Daoy (cell line): Measurements from ENCODE around the gene FCHSD2. TPM values are rescaled to one million over a fixed set of nuclear protein-coding genes. Genes with fewer than 3 reads are reported as not detected.
"Not testable (repeated sequence)": the region's sequence is repeated elsewhere in the genome, so short reads cannot be mapped to it uniquely, and the experiment has no call there.

Experiments
- DNase-seq: peaks from one replicate; pipeline ENCODE4 v3.0.0-alpha.2; 2015; ENCODE audit warnings: low read depth
- total RNA-seq: library from RNA; depleted of rRNA; stranded (reverse); fragments of >200 nt; shearing (Covaris generic); gene quantifications from 2 replicates; pipeline ENCODE4 v1.2.3, GENCODE V29; 2014; rRNA removed

FCHSD2 gene
- total RNA-seq, 1 experiment from 2014 or later, result 4.8 TPM

DNA sequence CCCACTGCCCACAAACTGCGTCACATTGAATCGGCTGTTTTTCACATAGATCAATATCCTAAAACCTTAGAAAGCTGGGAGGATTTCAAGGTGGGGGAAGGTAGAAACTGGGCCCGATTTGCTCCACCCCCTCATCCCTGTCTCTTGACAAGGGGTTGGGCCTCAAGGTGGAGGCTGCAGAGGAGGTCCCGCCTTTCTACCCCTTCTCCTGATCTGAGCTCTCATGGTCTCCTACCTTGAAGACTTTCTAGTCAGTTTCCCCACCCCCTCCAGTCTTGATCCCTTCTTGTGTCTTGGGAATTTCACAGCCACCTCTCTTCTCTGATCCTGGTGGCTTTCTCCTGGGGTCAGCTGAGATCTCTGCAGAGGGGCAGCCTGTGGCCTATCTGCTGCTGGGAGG, 343.8 kb downstream of the FCHSD2 start:
- DNase-seq, result no peak

DNA sequence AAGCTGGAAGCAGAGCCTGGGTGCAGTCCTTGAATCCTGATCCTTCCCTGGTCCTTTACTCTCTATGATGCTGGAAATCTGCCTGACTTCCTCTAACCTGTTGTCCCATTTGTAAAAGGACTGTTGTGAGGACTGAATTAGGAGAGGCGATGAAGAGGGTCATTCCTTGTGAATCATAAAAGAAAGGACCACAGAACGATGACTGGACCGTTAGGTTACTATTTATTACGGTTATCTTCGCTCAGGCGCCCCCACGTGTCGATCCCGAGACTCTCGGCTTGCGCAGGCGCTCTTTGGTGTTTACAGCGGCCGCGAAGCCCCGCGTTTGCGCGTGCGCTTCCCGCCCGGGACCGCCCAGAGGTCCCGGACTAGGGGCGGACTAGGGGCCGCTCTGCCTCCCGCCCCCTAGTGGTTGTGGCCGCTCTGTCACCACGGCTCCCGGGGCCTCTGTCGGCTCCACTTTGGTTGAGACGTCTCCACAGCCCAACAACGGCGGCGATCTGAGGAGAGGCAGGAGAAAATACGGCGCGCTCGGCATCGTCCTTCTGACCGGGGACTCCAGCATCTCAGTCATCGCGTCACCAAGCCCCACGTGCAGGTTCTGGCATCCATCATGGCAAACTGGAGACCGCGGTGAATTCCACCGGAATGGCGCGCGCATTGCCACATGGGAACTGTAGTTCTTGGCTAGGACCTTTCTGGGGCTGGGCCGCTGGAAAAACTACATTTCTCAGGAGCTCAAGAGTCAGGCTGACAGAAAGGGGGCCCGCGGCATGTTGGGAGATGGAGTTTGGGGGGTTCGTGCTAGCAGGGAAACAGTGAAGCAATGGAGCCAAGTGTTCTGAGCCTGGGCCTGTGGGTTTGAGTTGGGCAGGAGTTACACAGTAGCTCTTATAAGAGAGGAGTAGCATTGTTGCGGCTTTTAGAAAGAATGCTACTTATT, 348.4 kb downstream of the FCHSD2 start, which contains the start of gene STARD10:
TSS of gene STARD10 (minus strand) at position 623 of the 943 bp plus-strand sequence. CDS start 12,866 bp downstream, outside the sequence.
- peak; percentile 96 for DNase-seq

GRCh38 chr11:72793076-72793424, 349.1 kb downstream of the FCHSD2 start:
- no peak for DNase-seq

DNA sequence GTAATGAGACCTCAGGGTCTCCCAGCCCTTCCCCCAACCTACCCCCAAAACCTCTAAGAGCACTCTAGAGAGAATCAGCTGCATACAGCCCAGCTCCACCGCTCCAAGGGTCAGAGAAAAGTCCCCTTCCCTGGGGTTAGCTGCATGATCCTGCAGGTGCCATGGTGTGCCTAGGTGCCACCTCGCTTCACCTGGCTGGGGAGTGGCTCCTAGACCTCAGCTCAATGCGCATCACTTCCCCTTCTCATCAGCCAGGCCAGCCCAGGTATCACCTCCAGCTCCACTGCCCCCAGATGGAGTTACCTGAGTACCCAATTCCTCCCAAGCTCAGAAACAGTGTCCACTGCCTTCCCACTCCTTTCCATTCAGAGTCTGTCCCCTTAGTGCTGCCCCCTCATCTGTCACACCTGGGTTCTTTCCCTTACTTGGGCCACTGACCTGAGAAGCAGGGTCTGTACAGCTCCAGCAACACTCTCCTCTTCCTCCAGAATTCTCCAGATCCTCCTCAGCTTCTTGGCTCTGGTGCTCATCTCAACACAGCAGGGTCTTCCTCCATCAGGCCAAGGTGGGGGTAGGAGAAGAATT, 349.6 kb downstream of the FCHSD2 start:
- DNase-seq, result no peak

- DNase-seq, result not testable (repeated sequence)
Measured at GRCh38 chr11:72791228-72791627, 350.9 kb downstream of the FCHSD2 start.

GRCh38 chr11:72789493-72790131, 352.5 kb downstream of the FCHSD2 start:
- peak; percentile 60 for DNase-seq

DNA sequence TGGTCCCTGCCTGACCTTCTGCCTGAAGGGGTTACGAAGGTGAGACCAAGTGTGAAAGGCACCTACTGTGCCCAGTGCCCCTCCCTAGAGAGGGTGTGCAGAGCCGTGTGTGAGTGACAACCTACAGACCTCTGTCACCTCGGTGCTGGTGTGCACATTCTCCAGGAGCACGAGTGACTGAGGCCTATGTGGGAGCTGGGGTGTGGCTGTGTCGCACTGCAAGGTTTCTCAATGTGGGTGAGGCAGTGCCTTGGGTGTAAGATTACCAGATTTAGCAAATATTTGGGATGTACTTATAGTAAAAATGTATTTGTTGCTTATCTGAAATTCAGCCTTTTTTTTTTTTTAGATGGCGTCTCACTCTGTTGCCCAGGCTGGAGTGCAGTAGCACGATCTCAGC, 353.9 kb downstream of the FCHSD2 start:
- no peak for DNase-seq

- no peak for DNase-seq
Measured at GRCh38 chr11:72787216-72788104, 354.7 kb downstream of the FCHSD2 start.

Other genes starting within 250 kb of the FCHSD2 start
- gene P2RY2, start 76.0 kb upstream of the FCHSD2 start, total RNA-seq, result 0.74 TPM in 1 of 2 replicates, not detected in the other
- gene P2RY6, start 130.0 kb upstream of the FCHSD2 start, total RNA-seq, result 0.80 TPM in 1 of 2 replicates, not detected in the other
- 4.7 and 6.0 TPM in 2 replicates for gene ARHGEF17, start 166.0 kb upstream of the FCHSD2 start, total RNA-seq
- 10.3 and 11.2 TPM in 2 replicates for gene RELT, start 234.1 kb upstream of the FCHSD2 start, total RNA-seq